NCI-H2107 treated with DMSO at 0.1 percent for 48 hours (cell line): ENCODE measurements around the gene SPDYE2B.
"Not testable (repeated sequence)": the region's sequence is repeated elsewhere in the genome, so short reads cannot be mapped to it uniquely, and the experiment has no call there.

Experiments
- DNase-seq: peaks from one replicate; lab custom pipeline; 2025; ENCODE audit not compliant: unreplicated experiment; lab: John Stamatoyannopoulos, UW

SPDYE2B gene, protein sequence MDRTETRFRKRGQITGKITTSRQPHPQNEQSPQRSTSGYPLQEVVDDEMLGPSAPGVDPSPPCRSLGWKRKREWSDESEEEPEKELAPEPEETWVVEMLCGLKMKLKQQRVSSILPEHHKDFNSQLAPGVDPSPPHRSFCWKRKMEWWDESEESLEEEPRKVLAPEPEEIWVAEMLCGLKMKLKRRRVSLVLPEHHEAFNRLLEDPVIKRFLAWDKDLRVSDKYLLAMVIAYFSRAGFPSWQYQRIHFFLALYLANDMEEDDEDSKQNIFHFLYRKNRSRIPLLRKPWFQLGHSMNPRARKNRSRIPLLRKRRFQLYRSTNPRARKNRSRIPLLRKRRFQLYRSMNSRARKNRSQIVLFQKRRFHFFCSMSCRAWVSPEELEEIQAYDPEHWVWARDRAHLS

DNA sequence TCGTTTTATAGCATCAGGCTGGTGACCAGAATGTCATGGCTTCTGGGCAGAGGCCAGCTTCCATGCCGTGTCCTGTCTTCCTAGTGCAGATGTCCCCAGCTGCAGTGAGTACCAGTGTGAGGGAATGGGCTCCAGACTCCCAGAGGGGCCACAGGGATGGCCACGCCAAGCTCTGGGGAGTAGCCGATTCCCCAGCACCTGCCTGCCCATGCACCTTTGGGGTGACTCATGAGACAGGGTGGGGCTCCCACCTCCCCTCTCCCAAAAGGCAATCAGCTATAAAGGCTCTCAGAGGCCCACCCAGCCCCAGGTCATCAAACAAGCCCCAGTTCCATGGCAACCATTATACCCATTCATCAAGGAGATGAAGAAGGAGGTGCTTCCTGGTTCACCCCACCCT, at the start of gene SPDYE2B:
Gene SPDYE2B, plus strand, starts transcription at position 396 of the 400 bp plus-strand sequence. CDS start 2,030 bp downstream, outside the sequence.
- DNase-seq: not testable (repeated sequence)

DNA sequence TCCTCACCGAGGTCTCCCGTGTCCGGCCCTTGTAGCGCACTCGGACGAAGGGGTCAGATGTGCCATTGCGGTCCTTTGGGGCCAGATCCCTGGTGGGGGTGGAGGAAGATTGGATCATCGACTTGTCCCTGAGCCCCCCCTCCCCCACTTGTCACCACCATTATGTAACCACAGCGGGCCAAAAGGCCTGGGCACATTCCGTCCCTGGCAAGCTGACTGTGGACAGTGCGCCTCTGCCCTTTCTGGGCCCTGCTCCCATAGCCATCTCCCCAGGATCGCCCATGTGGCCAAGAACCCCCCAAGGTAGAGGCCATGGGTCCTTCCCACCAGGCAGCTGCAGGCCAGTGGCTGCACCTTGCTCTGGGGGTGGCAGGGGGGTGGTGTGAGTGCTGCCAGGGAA, 47.8 kb upstream of the SPDYE2B start:
- not testable (repeated sequence) for DNase-seq

DNA sequence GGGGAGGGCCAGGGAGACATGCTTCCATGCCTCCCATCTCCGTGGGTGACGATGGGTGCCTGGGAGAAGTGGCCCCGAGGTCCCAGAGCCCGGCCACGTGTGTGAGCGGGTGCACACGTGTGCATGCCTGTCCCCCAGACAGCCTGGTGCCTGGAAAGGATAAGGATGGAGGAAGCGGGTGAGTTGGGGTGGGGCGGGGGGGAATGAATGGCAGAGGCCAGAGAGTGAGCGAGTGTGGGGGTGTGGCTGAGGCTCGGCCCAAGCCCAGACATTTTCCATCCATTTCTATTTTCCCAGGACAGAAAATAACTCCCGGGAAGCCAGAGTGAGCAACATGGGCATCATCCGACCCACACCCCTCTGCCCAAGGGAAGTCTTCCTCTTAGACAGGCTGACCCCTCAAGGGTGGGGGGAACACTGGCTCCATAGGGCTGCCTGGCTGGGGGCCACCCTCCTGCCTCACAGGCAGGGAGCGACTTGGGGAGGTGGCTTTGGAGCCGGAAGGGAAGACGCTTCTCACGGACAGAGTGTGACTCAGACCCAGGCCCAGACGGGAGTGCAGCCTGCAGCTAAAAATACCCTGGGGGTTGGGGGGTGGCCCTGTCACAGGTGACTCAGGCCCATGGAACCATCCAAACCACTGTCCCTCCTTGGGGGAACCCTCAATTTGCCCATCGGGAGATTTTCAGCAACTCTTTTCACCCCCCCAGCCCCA, 45.5 kb upstream of the SPDYE2B start:
- not testable (repeated sequence) for DNase-seq

DNA sequence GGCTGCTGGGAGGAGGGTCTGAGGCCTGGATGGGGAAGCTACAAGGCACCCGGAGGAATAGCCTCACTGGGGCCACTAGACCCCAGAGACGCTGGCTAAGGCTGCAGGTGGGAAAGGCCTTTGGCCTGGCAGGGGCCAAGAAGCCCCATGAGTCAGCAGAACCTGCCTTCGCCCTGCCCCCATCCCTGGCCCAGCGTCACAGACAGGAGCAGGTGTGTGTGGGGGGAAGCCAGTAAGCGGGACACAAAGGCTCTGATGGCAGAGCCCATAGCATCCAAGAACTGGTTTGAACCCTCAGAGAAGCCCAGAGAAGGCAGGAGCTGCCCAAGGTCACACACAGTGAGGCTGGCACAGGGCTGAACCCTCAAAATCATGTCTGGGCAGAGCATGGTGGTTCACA, 43.3 kb upstream of the SPDYE2B start:
- not testable (repeated sequence) for DNase-seq

DNA sequence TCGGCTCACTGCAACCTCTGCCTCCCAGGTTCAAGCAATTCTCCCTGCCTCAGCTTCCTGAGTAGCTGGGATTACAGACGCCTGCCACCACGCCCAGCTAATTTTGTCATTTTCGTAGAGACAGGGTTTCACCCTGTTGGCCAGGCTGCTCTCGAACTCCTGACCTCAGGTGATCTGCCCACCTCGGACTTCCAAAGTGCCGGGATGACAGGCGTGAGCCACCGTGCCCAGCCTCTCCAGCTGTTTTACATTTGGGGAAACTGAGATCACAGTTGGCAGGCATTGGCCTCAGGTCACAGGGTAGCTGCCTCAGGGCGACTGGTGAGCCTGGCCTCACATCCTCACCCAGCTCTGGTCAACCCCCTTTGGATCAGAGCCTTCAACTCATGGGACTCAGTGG, 40.4 kb upstream of the SPDYE2B start:
- DNase-seq: not testable (repeated sequence)

DNA sequence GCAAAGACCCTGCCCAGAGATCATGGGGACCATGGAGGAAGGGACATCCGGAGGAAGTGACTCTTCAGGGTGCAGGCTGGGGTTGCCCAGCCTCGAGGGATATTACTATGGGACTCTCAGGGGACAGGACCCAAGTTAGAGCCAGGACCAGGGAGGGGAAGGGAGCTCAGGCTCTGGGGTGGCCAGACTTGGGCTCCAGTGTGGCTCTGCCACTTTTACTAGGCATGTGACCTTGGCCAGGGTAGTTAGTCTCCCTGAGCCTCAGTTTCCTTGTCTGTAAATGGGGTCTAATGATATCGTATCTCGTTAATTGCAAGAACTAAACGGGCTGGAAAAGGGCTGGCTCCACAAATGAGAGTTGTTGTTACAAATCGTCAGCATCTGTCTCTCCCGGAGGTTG, 39.7 kb upstream of the SPDYE2B start:
- not testable (repeated sequence) for DNase-seq

DNA sequence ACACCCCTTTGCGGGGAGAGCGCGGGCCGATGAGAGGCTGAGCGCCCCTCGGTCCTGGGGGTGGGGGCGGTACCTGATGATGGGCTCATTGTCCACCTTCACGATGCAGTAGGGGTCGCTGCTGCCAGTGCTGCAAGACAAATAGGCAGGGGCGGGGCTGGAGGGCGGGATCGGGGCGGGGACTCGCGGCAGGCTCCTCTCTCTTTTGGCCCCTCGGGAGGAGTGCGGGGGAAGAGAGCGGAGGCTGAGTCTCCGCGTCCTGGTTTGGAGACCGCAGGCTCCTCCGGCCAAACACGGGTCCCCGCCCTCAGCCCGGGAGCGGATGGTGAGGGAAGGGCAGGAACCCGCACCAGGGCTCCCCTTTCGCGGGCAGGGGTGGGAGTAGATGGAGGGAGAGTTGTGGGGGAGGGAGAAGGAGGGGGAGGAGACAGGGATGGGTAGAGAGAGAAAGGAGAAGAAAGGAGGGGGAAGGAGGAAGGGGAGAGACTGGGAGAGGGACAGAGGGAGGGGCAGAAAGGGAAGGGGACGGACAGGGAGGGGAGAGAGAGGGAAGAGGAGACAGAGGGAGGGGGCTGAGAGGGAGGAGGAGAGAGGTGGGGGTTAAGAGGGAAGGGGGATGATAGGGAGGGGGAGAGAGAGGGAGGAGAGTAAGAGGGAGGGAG, 39.0 kb upstream of the SPDYE2B start:
- DNase-seq: not testable (repeated sequence)

DNA sequence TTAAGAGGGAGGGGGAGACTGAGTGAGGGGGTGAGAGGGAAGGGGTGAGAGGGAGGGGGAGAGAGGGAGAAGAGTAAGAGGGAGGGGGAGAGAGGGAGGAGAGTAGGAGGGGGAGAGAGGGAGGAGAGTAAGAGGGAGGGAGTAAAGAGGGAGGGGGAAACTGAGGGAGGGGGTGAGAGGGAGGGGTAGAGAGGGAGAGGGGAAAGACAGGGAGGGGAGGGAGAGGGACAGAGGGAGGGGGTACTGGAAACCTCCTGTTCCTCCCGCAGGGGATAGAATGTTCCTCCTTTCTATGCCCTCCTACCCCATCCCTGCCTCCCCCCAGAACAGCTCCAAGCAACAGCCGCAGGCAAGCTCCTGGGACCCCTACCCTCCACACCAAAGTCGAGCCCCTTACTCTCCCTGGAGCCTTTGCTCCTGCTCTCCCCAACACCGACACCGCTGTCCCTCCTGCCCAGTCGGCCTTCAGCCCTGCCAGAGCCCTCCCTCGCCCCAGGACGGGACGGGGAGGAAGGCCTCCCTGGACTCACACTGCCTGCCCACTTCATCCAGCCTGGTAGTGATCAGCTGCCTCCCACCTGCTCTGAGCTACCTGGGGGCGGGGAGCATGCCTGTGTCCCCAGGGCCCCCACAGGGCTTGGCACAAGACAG, 38.3 kb upstream of the SPDYE2B start:
- DNase-seq: not testable (repeated sequence)

DNA sequence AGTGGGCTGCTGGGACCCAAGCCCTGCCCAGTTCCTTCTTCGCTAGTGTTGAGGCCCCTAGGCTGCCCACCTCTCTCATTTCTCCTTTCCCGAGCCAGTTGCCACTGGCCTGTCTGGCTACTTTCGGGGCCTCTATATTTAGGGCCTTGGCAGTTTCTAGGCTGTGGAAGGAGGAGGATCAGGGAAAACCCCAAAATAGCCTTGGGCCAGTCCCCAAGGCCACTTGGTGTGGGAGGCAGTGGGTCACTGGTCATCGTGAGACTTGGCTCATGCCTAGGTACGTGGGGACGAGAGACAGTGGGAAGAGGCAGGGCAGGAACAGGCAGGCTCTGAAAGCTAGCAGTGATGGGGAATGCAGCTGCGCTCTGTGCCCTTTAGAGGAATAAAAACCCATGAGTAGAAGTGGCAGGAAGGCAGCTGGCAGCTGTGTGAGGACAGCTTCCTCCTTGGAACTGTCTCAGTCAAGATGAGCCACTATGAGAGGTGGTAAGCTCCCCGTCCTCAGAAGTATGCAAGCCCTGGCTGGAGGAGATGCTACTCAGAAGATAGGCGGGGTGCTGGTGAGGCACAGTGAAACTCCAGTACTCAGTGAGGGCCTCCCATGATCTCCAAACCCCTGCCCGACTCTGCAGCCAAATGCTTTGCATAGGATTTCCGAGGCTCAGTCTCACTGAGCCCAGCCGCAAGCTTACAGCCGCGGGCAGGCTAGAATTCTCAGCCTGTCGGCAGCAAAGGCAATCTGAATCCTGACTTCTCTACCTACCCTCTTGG, 36.4 kb upstream of the SPDYE2B start:
- DNase-seq: not testable (repeated sequence)

DNA sequence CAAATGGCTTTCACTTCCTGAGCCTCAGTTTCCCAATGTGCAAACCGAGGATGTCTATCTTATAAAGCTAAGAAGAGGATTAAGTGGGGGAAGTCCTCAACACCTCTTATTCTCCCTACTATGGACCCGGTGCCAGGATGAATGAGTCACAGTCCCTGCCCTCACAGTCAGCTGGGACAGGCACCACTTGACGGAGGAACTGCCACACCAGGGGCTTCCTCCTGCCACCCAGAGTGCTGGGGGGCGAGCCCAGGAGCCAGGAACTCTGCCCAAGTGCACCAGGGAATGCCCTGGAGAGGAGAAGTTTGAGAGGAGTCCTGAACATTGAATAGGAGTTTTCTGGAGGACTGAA, 35.8 kb upstream of the SPDYE2B start:
- DNase-seq: not testable (repeated sequence)

DNA sequence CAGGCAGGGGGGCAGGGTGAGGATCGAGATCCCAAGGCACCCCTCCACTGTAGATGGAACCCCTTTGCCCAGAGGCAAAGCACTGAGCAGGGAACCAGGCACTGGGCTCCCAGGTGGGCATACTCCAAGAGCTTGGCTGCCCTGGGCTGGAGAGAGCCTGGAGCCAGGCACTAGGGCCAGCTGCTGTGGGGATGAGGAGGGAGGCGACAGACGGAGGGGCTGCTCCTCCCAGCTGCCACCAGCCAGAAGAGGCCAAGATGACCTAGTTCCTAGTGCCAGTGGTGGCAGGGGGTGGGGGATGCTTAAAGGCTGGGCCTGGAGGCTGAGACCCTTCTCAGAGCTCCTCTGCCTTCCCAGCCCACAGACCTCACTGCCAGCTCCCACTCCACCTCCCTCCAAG, 35.2 kb upstream of the SPDYE2B start:
- not testable (repeated sequence) for DNase-seq

DNA sequence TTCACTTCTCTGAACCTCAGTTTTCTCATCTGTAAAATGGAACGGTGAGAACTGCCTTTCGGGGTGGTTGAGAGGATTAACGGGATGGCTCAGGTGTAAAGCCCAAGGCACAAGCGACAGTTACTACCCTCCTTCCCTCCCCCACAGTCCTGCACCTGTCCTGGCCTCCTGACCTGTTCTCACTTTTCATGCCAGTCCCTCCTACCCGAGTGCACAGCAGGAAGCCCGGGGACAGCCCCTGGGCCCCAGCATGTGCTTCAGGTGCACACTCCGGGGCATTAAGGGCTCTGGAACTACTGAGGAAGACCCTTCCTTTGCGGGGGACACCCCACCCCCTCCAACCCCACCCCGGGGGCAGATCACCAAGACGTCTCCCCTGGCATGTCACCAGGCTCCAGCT, 34.2 kb upstream of the SPDYE2B start:
- DNase-seq: not testable (repeated sequence)

DNA sequence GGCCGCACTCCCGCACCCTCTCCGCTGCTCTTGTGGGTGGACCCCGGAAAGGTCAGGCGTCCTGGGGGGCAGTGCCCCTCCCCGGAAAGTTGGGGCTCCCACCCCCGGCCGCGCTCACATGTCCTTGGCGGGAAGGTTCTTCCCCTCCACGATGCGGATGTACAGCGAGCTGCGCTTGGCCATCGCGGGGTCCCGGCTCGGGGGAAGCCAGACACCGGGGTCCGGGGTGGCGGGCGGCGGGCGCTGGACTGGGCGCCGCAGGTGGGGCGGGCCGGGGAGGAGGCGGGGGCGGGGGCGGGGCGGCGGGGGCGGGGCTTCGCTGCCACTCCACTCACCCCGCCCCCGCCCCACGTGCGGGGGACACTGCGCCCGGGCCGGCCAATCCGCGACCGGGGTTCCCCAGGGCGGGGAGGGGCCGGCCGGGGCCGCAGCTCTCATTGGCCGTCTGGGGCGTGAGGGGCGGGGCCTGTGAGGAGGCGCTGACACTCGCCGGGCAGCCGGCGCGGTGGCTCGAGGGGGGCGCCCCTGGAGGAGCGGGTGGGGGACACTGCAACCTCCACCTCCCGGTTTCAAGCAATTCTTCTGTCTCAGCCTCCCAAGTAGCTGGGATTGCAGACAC, 33.5 kb upstream of the SPDYE2B start, which contains the start of gene RASA4:
Gene RASA4, minus strand, starts transcription at position 250 of the 619 bp plus-strand sequence. Its CDS starts 67 bp downstream, at position 183.
- DNase-seq: not testable (repeated sequence)

DNA sequence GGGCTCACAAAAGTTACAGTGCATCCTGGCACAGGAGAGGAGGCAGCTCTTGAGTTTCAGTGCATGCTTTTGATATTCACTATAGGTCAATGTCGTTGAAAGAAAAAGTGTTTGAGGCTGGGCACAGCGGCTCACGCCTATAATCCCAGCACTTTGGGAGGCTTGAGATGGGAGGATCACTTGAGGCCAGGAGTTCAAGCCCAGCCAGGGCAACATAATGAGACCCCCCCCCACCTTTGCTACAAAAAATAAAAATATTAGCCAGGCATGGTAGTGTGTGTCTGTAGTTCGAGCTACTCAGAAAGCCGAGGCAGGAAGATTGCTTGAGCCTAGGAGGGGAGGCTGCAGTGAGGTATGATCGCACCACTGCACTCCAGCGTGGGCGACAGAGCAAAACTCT, 32.0 kb upstream of the SPDYE2B start:
- not testable (repeated sequence) for DNase-seq

DNA sequence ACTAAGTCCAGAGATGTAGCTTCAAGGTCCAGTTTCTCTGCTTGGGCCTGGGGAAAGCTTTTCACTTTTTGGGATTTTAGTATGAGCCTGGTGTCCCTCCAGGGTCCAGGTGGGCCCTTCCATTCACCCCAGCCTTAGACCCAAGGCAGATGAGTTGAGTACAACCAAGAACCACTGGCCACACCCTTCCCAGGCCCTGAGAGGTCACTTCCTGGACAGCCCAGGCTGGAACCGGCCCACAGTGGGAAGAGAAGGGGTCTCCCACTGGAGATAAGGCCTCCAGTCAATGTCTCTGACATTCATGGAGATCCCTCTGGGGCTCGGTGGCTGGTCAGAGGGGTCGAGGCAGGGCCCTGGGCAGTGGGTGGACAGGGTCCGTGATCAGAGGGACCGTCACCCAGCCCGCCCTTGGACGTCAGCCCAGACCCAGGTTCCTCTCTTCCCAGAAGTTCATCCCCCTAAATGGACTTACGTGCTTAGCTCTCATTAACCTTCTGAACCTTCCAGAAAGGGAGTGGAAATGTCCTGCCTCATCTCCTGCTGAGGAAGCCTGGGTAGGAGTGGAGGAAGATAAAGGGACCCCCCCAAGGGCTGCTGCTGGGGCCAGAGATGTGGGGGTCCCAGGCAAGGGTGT, 22.7 kb upstream of the SPDYE2B start:
- DNase-seq: not testable (repeated sequence)

DNA sequence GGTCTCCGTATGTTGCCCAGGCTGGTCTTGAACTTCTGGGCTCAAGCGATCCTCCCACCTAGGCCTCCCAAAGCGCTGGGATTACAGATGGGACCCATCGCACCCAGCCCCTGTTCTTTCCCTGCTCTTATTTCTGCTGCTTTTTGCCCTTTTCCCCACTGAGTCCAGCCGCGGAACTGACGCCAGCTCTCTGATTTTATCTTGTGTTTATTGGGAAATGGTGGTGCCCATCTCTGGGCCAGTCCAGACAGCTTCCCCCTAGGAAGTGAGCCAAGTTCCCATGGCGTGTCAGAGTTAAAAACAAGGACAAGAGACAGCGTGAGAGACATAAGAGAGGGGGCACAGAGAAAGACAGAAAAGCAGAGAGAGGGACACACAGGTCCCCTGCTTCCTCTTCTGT, 19.5 kb upstream of the SPDYE2B start:
- not testable (repeated sequence) for DNase-seq

DNA sequence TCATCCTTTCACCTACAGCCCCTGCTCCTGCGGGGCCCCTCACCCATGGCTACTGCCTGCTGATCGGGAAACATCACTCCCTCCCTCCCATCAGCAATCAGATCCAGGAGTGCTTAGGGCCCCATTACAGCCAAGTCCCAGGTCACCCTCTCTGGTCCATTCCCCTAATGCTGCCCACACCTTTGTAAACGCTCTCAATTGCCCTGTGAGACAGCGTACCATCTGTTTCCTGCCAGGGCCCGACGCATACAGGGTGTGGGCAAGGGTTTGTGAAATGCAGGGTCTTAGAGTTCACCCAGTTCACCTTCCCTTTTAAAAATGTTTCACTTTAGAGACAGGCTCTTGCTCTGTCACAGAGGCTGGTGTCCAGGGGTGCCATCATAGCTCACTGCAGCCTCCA, 15.8 kb upstream of the SPDYE2B start:
- not testable (repeated sequence) for DNase-seq

DNA sequence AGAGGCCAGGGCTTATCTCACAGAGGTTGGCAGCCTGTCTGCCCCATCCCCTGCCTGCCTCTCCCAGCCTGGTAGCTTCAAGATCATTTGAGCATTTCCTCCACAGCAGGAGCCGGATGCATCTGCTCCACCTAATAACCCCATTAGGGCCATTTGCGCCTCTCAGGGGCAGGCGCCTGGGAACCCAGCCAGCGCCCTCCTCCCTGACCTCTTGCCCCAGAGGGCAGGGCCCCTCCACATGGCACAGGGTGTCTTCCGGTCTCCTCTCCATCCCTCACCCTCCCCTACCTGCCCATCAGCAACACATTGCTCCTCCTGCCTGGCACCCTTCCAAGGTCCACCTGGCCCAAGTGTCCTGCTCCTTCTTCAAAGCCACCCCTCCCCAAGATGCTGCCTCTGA, 14.8 kb upstream of the SPDYE2B start:
- DNase-seq: not testable (repeated sequence)

DNA sequence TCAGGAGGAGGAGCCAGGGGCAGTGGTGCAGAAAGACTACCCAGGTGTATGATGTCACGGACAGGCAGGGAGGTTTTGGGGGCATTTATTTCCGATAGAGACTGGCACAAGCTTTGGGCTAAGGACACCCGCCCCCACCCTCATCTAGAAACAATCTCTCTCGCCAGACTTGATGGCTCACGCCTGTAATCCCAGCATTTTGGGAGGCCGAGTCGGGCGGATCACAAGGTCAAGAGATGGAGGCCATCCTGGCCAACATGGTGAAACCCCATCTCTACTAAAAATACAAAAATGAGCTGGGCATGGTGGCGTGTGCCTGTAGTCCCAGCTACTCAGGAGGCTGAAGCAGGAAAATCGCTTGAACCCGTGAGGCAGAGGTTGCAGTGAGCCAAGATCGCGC, 13.2 kb upstream of the SPDYE2B start:
- DNase-seq: not testable (repeated sequence)
